Measurements from ENCODE around the gene THSD1.
A peak's percentile ranks its signal among the peaks of the same experiment; 100 is the strongest.
"Not testable (repeated sequence)": the region's sequence is repeated elsewhere in the genome, so short reads cannot be mapped to it uniquely, and the experiment has no call there.

Gene THSD1

DNA sequence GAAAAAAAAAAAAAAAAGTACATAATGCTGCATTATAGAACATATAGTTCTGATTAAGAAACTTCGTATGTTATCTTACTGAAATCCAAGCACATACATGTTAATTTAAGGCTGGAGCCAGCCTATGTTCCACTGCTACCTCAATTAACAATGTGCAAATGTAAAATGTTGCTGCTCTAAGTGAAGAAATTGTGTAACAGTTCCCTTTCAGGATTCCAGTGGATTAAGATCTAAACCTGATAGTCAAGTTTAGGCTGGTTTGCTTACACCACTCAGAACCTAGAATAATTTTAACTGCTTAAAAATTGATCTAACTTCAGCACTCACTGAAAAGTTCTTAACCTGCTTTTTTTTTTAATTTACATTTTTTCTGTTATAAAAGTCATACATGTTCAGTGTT is 40.3 kb upstream of the THSD1 start:
- Mint-ChIP-seq H3K4me3 (no peak overlapping the region), H3K27me3 (no peaks in the 10 kb centered on the region), H3K9me3 (no peaks in the 10 kb centered on the region), H3K27ac (ENCODE audit: low read depth) (no peak overlapping the region), H3K36me3 (ENCODE audit: insufficient read depth) (peaks cover 19% of the 10 kb centered on the region), H3K4me1 (peaks cover 40% of the 10 kb centered on the region)
- DNase-seq (ENCODE audit: low spot score in 2 of 2): no peak
- no peak for ATAC-seq (replicated peaks; ENCODE audit: extremely low read depth, poor library complexity, severe bottlenecking)

DNA sequence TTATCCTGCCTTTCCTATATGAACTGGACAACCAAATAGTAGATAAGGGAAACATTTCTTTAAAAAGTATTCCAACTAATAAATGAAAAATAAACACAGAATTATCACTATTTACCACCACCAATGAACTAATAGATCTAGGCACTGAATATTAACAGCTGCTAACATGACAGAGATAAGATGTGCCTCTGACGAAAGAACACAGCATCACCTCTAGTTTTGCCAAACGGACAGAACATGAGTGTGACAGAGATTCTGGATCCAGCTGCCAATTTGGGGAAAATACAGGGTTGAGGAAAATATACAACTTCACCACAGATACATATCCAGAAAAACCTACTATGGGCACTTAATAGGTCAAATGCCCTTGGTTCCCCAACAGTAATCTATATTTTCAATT is 26.5 kb upstream of the THSD1 start:
- Mint-ChIP-seq H3K4me3 (no peak overlapping the region), H3K36me3 (ENCODE audit: insufficient read depth) (peaks cover 63% of the 10 kb centered on the region), H3K27ac (ENCODE audit: low read depth) (no peak overlapping the region), H3K9me3 (no peaks in the 10 kb centered on the region), H3K27me3 (no peaks in the 10 kb centered on the region), H3K4me1 (peaks cover 6% of the 10 kb centered on the region)
- DNase-seq (ENCODE audit: low spot score in 2 of 2): no peak
- no peak for ATAC-seq (replicated peaks; ENCODE audit: extremely low read depth, poor library complexity, severe bottlenecking)

DNA sequence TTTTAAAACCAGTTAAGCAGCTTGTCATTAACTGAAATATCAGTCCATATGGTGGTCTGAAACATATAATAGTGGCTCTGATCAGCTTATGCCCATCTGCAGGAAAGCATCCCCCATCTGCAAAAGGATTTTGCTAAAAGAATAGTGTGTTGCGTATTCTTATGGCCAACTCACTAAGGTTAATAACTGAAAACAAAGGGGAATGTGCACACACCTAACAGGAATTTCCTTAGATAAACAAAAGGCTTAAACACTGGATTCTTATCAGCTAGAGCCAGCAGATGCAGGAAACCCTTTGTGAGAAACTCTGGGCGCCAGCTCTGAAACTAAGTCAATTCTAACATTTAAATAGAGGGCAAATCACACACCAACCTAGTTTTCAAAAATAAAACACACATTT is 22.3 kb upstream of the THSD1 start:
- H3K4me3 Mint-ChIP-seq: no peak overlapping the region
- H3K9me3 Mint-ChIP-seq: no peaks in the 10 kb centered on the region
- H3K27me3 Mint-ChIP-seq: no peaks in the 10 kb centered on the region
- DNase-seq (ENCODE audit: low spot score in 2 of 2) (no peak), ATAC-seq (replicated peaks; ENCODE audit: extremely low read depth, poor library complexity, severe bottlenecking) (no peak)
- no peak overlapping the region for H3K27ac Mint-ChIP-seq (ENCODE audit: low read depth)
- peaks cover 48% of the 10 kb centered on the region for H3K36me3 Mint-ChIP-seq (ENCODE audit: insufficient read depth)
- no peaks in the 10 kb centered on the region for H3K4me1 Mint-ChIP-seq

DNA sequence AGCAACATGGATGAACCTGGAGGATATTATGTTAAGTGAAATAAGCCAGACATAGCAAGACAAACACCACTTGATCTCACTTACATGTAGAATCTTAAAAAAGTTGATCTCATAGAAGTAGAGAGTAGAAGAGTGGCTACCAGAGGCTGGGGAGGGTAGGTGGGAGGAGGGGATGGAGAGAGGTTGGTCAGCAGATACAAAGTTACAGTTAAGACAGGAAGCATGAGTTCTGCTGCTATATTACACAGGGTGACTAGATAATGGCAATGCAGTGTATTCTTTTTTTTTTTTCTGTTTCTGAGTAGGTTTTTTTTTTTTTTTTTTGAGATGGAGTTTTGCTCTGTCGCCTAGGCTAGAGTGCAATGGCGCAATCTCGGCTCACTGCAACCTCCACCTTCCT is 15.2 kb upstream of the THSD1 start:
- no peaks in the 10 kb centered on the region for H3K9me3 Mint-ChIP-seq
- no peak overlapping the region for H3K4me3 Mint-ChIP-seq
- ATAC-seq (replicated peaks; ENCODE audit: extremely low read depth, poor library complexity, severe bottlenecking) (no peak), DNase-seq (ENCODE audit: low spot score in 2 of 2) (no peak)
- no peaks in the 10 kb centered on the region for H3K27me3 Mint-ChIP-seq
- no peak overlapping the region for H3K27ac Mint-ChIP-seq (ENCODE audit: low read depth)
- H3K4me1 Mint-ChIP-seq: peaks cover 5% of the 10 kb centered on the region
- H3K36me3 Mint-ChIP-seq (ENCODE audit: insufficient read depth): peaks cover 59% of the 10 kb centered on the region

DNA sequence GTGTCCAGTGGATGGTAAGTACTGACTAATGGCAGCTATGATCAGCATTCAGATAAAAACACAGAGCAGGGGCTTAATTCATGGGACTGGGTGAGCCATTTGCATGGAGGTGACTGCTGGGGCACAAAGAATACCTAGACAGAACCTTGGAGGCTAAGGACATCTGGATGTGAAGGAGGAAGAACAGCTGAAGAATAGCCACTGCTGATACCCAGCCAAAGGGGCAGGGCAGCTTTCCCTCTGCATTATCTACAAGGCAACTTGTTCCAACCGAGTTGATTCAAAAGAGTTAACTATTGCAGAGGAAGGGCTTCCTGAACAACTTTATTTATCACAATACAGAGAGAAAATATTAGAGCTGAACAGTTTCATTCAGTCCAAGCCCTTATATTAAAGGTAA is 13.1 kb upstream of the THSD1 start:
- Mint-ChIP-seq H3K27ac (ENCODE audit: low read depth) (no peak overlapping the region), H3K9me3 (no peaks in the 10 kb centered on the region), H3K4me3 (no peak overlapping the region), H3K36me3 (ENCODE audit: insufficient read depth) (peaks cover 63% of the 10 kb centered on the region), H3K4me1 (peaks cover 5% of the 10 kb centered on the region), H3K27me3 (no peaks in the 10 kb centered on the region)
- DNase-seq (ENCODE audit: low spot score in 2 of 2) (no peak), ATAC-seq (replicated peaks; ENCODE audit: extremely low read depth, poor library complexity, severe bottlenecking) (no peak)

DNA sequence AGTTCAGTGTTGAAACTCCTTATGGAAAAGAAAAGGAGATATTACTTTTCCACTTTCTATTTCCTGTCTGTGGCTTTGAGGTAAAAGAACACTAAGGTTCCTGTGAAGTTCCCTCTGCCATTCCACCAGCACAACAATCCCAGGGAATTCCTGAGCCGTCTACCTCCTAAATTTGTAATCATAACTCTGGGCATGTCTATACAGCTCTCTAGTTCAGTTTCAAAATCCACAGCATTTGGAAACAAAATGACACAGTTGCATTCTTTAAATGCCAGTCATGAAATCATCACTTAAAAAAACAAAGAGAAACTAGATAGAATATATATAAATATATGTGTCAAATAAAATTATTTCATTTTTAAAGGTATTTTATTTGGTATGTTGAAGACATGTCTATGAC is 9.0 kb upstream of the THSD1 start:
- no peak overlapping the region for H3K4me3 Mint-ChIP-seq
- no peaks in the 10 kb centered on the region for H3K9me3 Mint-ChIP-seq
- peaks cover 44% of the 10 kb centered on the region for H3K36me3 Mint-ChIP-seq (ENCODE audit: insufficient read depth)
- H3K27me3 Mint-ChIP-seq: no peaks in the 10 kb centered on the region
- ATAC-seq (replicated peaks; ENCODE audit: extremely low read depth, poor library complexity, severe bottlenecking) (no peak), DNase-seq (ENCODE audit: low spot score in 2 of 2) (no peak)
- no peak overlapping the region for H3K27ac Mint-ChIP-seq (ENCODE audit: low read depth)
- peaks cover 5% of the 10 kb centered on the region for H3K4me1 Mint-ChIP-seq

DNA sequence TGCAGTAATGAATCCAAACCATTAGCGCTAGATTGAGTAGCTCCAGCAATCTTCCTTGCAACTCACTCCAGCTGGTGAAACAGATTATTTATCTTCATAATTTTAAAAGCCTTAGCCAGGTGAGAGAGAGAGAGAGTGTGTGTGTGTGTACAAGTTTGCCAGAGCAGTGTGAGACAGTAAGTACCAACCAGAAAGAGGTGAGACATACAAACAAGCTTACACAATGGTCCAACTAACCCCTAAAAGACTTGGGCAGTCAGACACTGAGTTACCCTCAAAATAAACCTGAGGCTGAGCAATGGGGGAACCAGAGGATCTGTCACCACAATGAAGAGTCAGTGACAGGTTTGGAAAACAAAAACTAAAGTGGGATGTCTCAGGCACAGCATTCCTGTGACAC is 8.1 kb upstream of the THSD1 start:
- peak overlapping the region; percentile 27 for H3K27ac Mint-ChIP-seq (ENCODE audit: low read depth)
- peaks cover 42% of the 10 kb centered on the region for H3K36me3 Mint-ChIP-seq (ENCODE audit: insufficient read depth)
- ATAC-seq (replicated peaks; ENCODE audit: extremely low read depth, poor library complexity, severe bottlenecking) (no peak), DNase-seq (ENCODE audit: low spot score in 2 of 2) (no peak)
- no peaks in the 10 kb centered on the region for H3K27me3 Mint-ChIP-seq
- no peak overlapping the region for H3K4me3 Mint-ChIP-seq
- H3K4me1 Mint-ChIP-seq: no peaks in the 10 kb centered on the region
- H3K9me3 Mint-ChIP-seq: no peaks in the 10 kb centered on the region

DNA sequence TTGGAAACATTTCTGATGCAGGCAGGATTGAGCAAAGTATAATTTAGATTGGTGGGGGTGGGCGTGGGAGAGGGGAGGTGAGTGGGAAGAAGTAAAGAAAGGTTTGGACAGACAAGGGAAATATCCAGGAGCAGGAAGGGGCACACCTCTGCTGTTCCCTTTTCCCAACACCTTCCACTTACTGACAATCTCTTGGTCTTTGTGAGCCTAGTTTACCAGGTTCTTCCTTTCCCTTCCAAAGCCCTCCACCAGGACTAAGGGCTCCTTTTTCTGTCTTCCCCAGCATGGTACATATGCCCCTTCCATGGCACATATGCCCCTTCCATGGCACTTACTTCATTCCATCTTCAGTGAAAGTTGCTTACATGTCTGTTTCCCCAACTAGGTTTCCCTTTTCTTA is 6.2 kb upstream of the THSD1 start:
- DNase-seq (ENCODE audit: low spot score in 2 of 2): no peak
- Mint-ChIP-seq H3K27ac (ENCODE audit: low read depth) (no peak overlapping the region), H3K4me3 (no peak overlapping the region), H3K9me3 (no peaks in the 10 kb centered on the region), H3K4me1 (no peaks in the 10 kb centered on the region), H3K36me3 (ENCODE audit: insufficient read depth) (peaks cover 34% of the 10 kb centered on the region), H3K27me3 (no peaks in the 10 kb centered on the region)
- ATAC-seq (replicated peaks; ENCODE audit: extremely low read depth, poor library complexity, severe bottlenecking): no peak

DNA sequence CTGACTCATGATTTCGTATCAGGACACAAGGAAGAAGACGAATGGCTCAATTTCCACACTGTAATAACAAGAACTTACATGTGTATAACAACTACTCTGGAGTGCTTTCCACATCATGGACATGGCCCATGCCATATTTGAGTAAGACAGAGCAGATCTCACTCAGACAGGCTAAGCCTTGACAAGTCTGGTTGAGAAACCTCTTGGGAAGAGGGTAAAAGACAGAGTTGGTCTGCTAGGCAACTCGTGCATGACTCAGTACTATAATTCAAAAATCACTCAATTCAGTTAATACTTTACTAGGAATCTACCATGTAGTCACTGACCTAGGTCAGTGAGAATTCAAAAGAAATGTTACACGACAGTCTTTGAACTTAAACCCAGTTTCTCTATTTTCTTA is 5.7 kb upstream of the THSD1 start:
- Mint-ChIP-seq H3K36me3 (ENCODE audit: insufficient read depth) (peaks cover 29% of the 10 kb centered on the region), H3K4me3 (no peak overlapping the region), H3K27me3 (no peaks in the 10 kb centered on the region), H3K9me3 (no peaks in the 10 kb centered on the region), H3K4me1 (no peaks in the 10 kb centered on the region), H3K27ac (ENCODE audit: low read depth) (no peak overlapping the region)
- no peak for DNase-seq (ENCODE audit: low spot score in 2 of 2)
- ATAC-seq (replicated peaks; ENCODE audit: extremely low read depth, poor library complexity, severe bottlenecking): no peak

DNA sequence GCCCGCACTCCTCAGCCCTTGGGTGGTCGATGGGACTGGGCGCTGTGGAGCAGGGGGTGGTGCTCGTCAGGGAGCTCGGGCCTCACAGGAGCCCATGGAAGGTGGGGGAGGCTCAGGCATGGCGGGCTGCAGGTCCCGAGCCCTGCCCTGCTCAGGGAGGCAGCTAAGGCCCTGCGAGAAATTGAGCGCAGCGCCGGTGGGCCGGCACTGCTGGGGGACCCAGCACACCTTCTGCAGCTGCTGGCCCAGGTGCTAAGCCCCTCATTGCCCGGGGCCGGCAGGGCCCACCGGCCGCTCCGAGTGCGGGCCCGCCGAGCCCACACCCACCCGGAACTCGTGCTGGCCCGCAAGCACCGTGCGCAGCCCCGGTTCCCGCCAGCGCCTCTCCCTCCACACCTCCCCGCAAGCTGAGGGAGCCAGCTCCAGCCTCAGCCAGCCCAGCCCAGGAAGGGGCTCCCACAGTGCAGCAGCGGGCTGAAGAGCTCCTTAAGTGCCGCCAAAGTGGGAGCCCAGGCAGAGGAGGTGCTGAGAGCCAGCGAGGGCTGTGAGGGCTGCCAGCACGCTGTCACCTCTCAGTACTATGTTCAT is 2.2 kb upstream of the THSD1 start:
- H3K36me3 Mint-ChIP-seq (ENCODE audit: insufficient read depth): peaks cover 14% of the 10 kb centered on the region
- H3K27me3 Mint-ChIP-seq: peaks cover 15% of the 10 kb centered on the region
- not testable (repeated sequence) for DNase-seq (ENCODE audit: low spot score in 2 of 2); ATAC-seq (replicated peaks; ENCODE audit: extremely low read depth, poor library complexity, severe bottlenecking); H3K4me3 Mint-ChIP-seq; H3K9me3 Mint-ChIP-seq; H3K27ac Mint-ChIP-seq (ENCODE audit: low read depth)
- peaks cover 16% of the 10 kb centered on the region for H3K4me1 Mint-ChIP-seq

DNA sequence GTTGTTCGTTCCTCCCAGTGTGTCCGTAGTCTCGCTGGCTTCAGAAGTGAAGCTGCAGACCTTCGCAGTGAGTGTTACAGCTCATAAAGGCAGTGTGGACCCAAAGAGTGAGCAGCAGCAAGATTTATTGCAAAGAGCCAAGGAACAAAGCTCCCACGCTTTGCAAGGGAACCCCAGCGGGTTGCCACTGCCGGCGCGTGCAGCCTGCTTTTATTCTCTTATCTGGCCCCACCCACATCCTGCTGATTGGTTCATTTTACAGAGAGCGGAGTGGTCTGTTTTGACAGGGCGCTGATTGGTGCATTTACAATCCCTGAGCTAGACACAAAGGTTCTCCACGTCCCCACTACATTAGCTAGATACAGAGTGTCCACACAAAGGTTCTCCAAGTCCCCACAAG is 1.5 kb upstream of the THSD1 start:
- not testable (repeated sequence) for H3K4me3 Mint-ChIP-seq; H3K9me3 Mint-ChIP-seq; DNase-seq (ENCODE audit: low spot score in 2 of 2); ATAC-seq (replicated peaks; ENCODE audit: extremely low read depth, poor library complexity, severe bottlenecking); H3K27ac Mint-ChIP-seq (ENCODE audit: low read depth)
- Mint-ChIP-seq H3K36me3 (ENCODE audit: insufficient read depth) (peaks cover 12% of the 10 kb centered on the region), H3K4me1 (peaks cover 16% of the 10 kb centered on the region), H3K27me3 (peaks cover 22% of the 10 kb centered on the region)

DNA sequence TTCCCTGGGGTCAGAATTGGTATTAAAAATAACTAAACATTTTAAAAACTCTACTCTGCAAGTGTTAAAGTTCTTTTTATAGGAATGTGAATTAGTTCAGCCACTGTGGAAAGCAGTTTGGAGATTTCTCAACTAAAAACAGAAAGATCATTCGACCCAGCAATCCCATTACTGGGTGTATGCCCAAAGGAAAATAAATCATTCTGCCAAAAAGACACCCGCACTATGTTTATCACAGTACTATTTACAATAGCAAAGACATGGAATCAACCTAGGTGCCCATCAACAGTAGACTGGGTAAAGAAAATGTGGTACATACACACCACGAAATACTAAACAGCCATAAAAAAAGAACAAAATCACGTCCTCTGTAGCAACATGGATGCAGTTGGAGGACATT is 657 bp upstream of the THSD1 start:
- Mint-ChIP-seq H3K36me3 (ENCODE audit: insufficient read depth) (peaks cover 10% of the 10 kb centered on the region), H3K4me1 (peaks cover 16% of the 10 kb centered on the region), H3K4me3 (peak overlapping the region; percentile 77), H3K27ac (ENCODE audit: low read depth) (no peak overlapping the region), H3K9me3 (no peaks in the 10 kb centered on the region), H3K27me3 (peaks cover 24% of the 10 kb centered on the region)
- DNase-seq (ENCODE audit: low spot score in 2 of 2) (no peak), ATAC-seq (replicated peaks; ENCODE audit: extremely low read depth, poor library complexity, severe bottlenecking) (no peak)

DNA sequence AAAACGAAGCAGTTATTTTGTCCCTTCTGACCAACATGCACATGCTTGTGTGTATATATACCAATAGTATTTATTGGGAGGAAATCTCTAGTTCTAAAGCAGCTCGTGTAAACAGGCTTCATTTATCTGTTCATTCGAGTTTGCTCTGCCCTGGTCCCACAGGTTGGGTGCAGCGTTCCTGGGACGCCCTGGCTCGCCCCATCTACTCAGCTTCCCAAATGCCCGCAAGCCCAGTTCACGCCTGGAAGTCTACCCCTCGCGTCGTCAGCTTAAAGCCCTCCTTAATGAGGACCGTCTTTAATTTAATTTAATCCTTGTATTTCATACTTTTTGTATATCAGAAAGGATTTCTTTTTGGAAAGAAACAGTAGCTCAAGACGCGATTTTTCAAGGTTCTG is 604 bp downstream of the THSD1 start:
- DNase-seq (ENCODE audit: low spot score in 2 of 2) (no peak), ATAC-seq (replicated peaks; ENCODE audit: extremely low read depth, poor library complexity, severe bottlenecking) (no peak)
- Mint-ChIP-seq H3K4me3 (peak overlapping the region; percentile 77), H3K36me3 (ENCODE audit: insufficient read depth) (peaks cover 8% of the 10 kb centered on the region), H3K27ac (ENCODE audit: low read depth) (no peak overlapping the region), H3K27me3 (peaks cover 25% of the 10 kb centered on the region), H3K4me1 (peaks cover 16% of the 10 kb centered on the region), H3K9me3 (no peaks in the 10 kb centered on the region)

DNA sequence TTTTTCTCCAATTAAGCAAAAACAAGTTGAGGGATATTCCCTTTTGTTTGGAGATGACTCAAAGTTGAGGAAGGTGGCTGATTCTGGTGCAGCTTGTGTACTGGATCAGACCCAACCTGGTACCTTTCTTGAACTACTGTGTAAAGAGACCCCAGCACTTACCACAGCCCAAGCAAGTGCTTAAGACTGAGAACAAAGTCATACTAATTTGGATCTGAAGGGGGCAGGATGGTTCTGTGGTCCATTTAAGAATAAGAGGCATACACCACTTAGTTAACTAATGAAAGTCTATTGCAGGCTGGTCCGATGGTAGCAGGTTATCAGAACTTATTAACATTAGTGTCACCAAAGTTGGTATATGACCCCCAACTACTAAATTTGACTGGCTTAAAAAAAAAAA is 6.3 kb downstream of the THSD1 start:
- no peak overlapping the region for H3K4me3 Mint-ChIP-seq
- H3K4me1 Mint-ChIP-seq: peaks cover 6% of the 10 kb centered on the region
- H3K27me3 Mint-ChIP-seq: peaks cover 49% of the 10 kb centered on the region
- H3K9me3 Mint-ChIP-seq: no peaks in the 10 kb centered on the region
- DNase-seq (ENCODE audit: low spot score in 2 of 2) (no peak), ATAC-seq (replicated peaks; ENCODE audit: extremely low read depth, poor library complexity, severe bottlenecking) (no peak)
- no peak overlapping the region for H3K27ac Mint-ChIP-seq (ENCODE audit: low read depth)
- no peaks in the 10 kb centered on the region for H3K36me3 Mint-ChIP-seq (ENCODE audit: insufficient read depth)

All from central memory CD8-positive, alpha-beta T cell (primary cell).